HCT116 (cell line): Measurements from ENCODE around the gene LAMA4. TPM values are rescaled to one million over a fixed set of nuclear protein-coding genes. Genes with fewer than 3 reads are reported as not detected.

ENCODE experiments used
- ATAC-seq: fragments of 200-7000 bp; cut with Tn5 transposase; 2 replicates; pipeline ENCODE4 v1.9.1; 2020; ENCODE audit warnings: mild to moderate bottlenecking, moderate library complexity
- BruUV-seq: library from RNA; stranded (reverse); fragments of 400-500 nt; replicated peaks from 2 replicates; lab custom pipeline; 2021; lab: Mats Ljungman, UMichigan
- CTCF ChIA-PET: fragments of 300-600 bp; sonication (Branson Sonifier 250); formaldehyde crosslinking; loops from one replicate; lab custom pipeline; 2021; ENCODE audit warnings: antibody characterized with exemption; lab: Charles Lee
- POLR2A ChIA-PET: fragments of 300-600, 350-600 bp; sonication (Branson Sonifier 250); formaldehyde crosslinking; loops from one replicate; lab custom pipeline; 2021; ENCODE audit warnings: antibody characterized with exemption; lab: Charles Lee
- RAD21 ChIA-PET, 2 experiments: fragments of 300-600 bp; sonication (Branson Sonifier 250); formaldehyde crosslinking; loops; one replicate each; lab custom pipeline; 2023; ENCODE audit warnings: low total read pairs in 2 of 2; ENCODE audit not compliant: uncharacterized antibody in 2 of 2, unreplicated experiment in 2 of 2, low non-redundant PET in 1 of 2; lab: Charles Lee
- DNase-seq: peaks from one replicate; pipeline ENCODE4 v3.0.0-alpha.2; 2010; ENCODE audit warnings: low read depth, low spot score
- H2AFZ ChIP-seq: fragments of 200-600 bp; shearing (Covaris generic), sonication (generic); 2 replicates; pipeline ENCODE4 v1.6.1; 2017; ENCODE audit warnings: low read depth, mixed run types, mixed read lengths, antibody characterized with exemption, low read length; ENCODE audit not compliant: poor library complexity, severe bottlenecking
- H3K27ac ChIP-seq: 2 replicates; pipeline ENCODE4 v1.5.1; 2012; ENCODE audit warnings: low read depth, low read length
- H3K27me3 ChIP-seq: fragments of 200-600 bp; sonication (generic); 2 replicates; pipeline ENCODE4 v1.6.1; 2016; ENCODE audit warnings: mixed run types, low read length, mixed read lengths; ENCODE audit not compliant: insufficient read depth
- H3K36me3 ChIP-seq, 2 experiments: fragments of 200-500 bp in 1 of 2; fragments of 200-600 bp in 1 of 2; sonication (Bioruptor generic) in 1 of 2; sonication (generic) in 1 of 2; 2 replicates each; pipeline versions ENCODE4 v1.5.1 to v1.6.1; 2014 to 2016; ENCODE audit warnings: low read length in 2 of 2, inconsistent platforms in 1 of 2, mixed read lengths in 1 of 2, mixed run types in 1 of 2; ENCODE audit not compliant: insufficient read depth in 2 of 2, control insufficient read depth in 1 of 2
- H3K4me1 ChIP-seq, 2 experiments: fragments of 200-600 bp in 1 of 2; sonication (generic) in 1 of 2; 2 replicates each; pipeline versions ENCODE4 v1.5.1 to v1.6.1; 2012 to 2017; ENCODE audit warnings: low read length in 2 of 2, inconsistent platforms in 1 of 2, mild to moderate bottlenecking in 1 of 2, mixed read lengths in 1 of 2, mixed run types in 1 of 2, moderate library complexity in 1 of 2; ENCODE audit not compliant: insufficient read depth in 2 of 2, control insufficient read depth in 1 of 2
- H3K4me2 ChIP-seq: fragments of 200-600 bp; sonication (generic); 2 replicates; pipeline ENCODE4 v1.6.1; 2017; ENCODE audit warnings: mixed run types, low read length, mixed read lengths
- H3K4me3 ChIP-seq, 2 experiments: fragments of 200-600 bp in 1 of 2; sonication (generic) in 1 of 2; replicated peaks in 1 of 2; 2 replicates each; pipeline ENCODE4 v1.5.1; 2011 to 2016; ENCODE audit warnings: low read length in 2 of 2, control low read depth in 1 of 2, low read depth in 1 of 2, mild to moderate bottlenecking in 1 of 2, mixed read lengths in 1 of 2, mixed run types in 1 of 2
- H3K79me2 ChIP-seq: fragments of 200-600 bp; sonication (generic); 2 replicates; pipeline ENCODE4 v1.6.1; 2017; ENCODE audit warnings: mild to moderate bottlenecking, mixed run types, low read length, moderate library complexity, mixed read lengths; ENCODE audit not compliant: insufficient read depth
- H3K9ac ChIP-seq: fragments of 200-600 bp; sonication (generic); 2 replicates; pipeline ENCODE4 v1.6.1; 2016; ENCODE audit warnings: low read length, mixed read lengths
- H3K9me2 ChIP-seq: fragments of 200-600 bp; sonication (generic), shearing (Covaris generic); 2 replicates; pipeline ENCODE4 v1.6.1; 2017; ENCODE audit warnings: mixed run types, mild to moderate bottlenecking, moderate library complexity; ENCODE audit not compliant: insufficient read depth
- H3K9me3 ChIP-seq, 2 experiments: fragments of 200-500 bp in 1 of 2; fragments of 200-600 bp in 1 of 2; sonication (Bioruptor generic) in 1 of 2; sonication (generic) in 1 of 2; 2 replicates each; pipeline ENCODE4 v1.6.1; 2014 to 2017; ENCODE audit warnings: low read length in 2 of 2, mixed read lengths in 2 of 2, inconsistent platforms in 1 of 2, low read depth in 1 of 2, mild to moderate bottlenecking in 1 of 2, mixed run types in 1 of 2, moderate library complexity in 1 of 2; ENCODE audit not compliant: control insufficient read depth in 1 of 2, insufficient read depth in 1 of 2
- H4K20me1 ChIP-seq: fragments of 200-600 bp; sonication (generic), shearing (Covaris generic); 2 replicates; pipeline ENCODE4 v1.6.1; 2017; ENCODE audit warnings: mixed run types, mild to moderate bottlenecking, moderate library complexity; ENCODE audit not compliant: insufficient read depth
- ATF3 ChIP-seq: IDR thresholded peaks from 2 replicates; pipeline ENCODE4 v1.6.1; 2012
- CBX3 ChIP-seq: IDR thresholded peaks from 2 replicates; pipeline ENCODE4 v1.6.1; 2012; ENCODE audit warnings: low read depth
- CEBPB ChIP-seq: IDR thresholded peaks from 2 replicates; pipeline ENCODE4 v1.6.1; 2012; ENCODE audit warnings: low read depth
- EGR1 ChIP-seq: IDR thresholded peaks from 2 replicates; pipeline ENCODE4 v1.6.1; 2012; ENCODE audit warnings: low read depth
- ELF1 ChIP-seq: IDR thresholded peaks from 2 replicates; pipeline ENCODE4 v1.6.1; 2012; ENCODE audit warnings: low read depth, borderline replicate concordance
- EZH2 ChIP-seq: fragments of 200-600 bp; sonication (generic); IDR thresholded peaks from 2 replicates; pipeline ENCODE4 v1.6.1; 2017; ENCODE audit warnings: antibody characterized with exemption, mixed run types
- FOSL1 ChIP-seq: IDR thresholded peaks from 2 replicates; pipeline ENCODE4 v1.6.1; 2012; ENCODE audit warnings: low read depth
- JUND ChIP-seq: IDR thresholded peaks from 2 replicates; pipeline ENCODE4 v1.6.1; 2012
- MAX ChIP-seq: IDR thresholded peaks from 2 replicates; pipeline ENCODE4 v1.6.1; 2012
- POLR2AphosphoS5 ChIP-seq: IDR thresholded peaks from 2 replicates; pipeline ENCODE4 v1.6.1; 2011; ENCODE audit warnings: mild to moderate bottlenecking, low read depth, low read length, moderate library complexity
- REST ChIP-seq: IDR thresholded peaks from 2 replicates; pipeline ENCODE4 v1.6.1; 2012; ENCODE audit warnings: low read depth
- SIN3A ChIP-seq: IDR thresholded peaks from 2 replicates; pipeline ENCODE4 v1.6.1; 2012; ENCODE audit warnings: low read depth
- SP1 ChIP-seq: IDR thresholded peaks from 2 replicates; pipeline ENCODE4 v1.6.1; 2012; ENCODE audit warnings: low read depth
- TCF7L2 ChIP-seq: IDR thresholded peaks from 2 replicates; pipeline ENCODE4 v1.7.0; 2011; ENCODE audit warnings: borderline replicate concordance, inconsistent platforms; ENCODE audit not compliant: insufficient read depth, insufficient read length; ENCODE audit errors: extremely low read depth
- ZBTB33 ChIP-seq: IDR thresholded peaks from 2 replicates; pipeline ENCODE4 v1.6.1; 2011; ENCODE audit warnings: mild to moderate bottlenecking, low read length, moderate library complexity; ENCODE audit not compliant: insufficient replicate concordance; ENCODE audit errors: extremely low read depth
- ZNF274 ChIP-seq: fragments of 200-500 bp; sonication (Bioruptor generic); IDR thresholded peaks from 2 replicates; pipeline ENCODE4 v1.6.1; 2014; ENCODE audit warnings: mild to moderate bottlenecking, low read depth, low read length, inconsistent platforms
- intact Hi-C: fragments of 100-400 bp; cut with micrococcal nuclease; formaldehyde crosslinking; loops from 2 replicates; pipeline ENCODE4 v1.10.0; 2022
- total RNA-seq: library from RNA; stranded (reverse); gene quantifications from one replicate; pipeline ENCODE4 v1.2.1, GENCODE V29; 2021; ENCODE audit not compliant: unreplicated experiment

Gene LAMA4
- total RNA-seq, 1 experiment from 2014 or later = 2.2 TPM

GRCh38 chr6:112207776-112208175, 46.6 kb downstream of the LAMA4 start:
- ChIA-PET POLR2A (no interaction called here), RAD21 (no interaction called here), CTCF (no interaction called here)
- Histone ChIP-seq H3K4me2 (no peak overlapping the region), H3K4me1 (peaks cover 3 to 34% of the 10 kb centered on the region in 2 experiments; a peak in 3 of 4 replicates), H4K20me1 (no peaks in the 10 kb centered on the region), H3K27me3 (no peaks in the 10 kb centered on the region), H3K36me3 (no peaks in the 10 kb centered on the region), H3K27ac (no peak overlapping the region), H3K9me2 (no peaks in the 10 kb centered on the region), H3K9me3 (no peaks in the 10 kb centered on the region), H2AFZ (no peak overlapping the region), H3K9ac (no peak overlapping the region), H3K79me2 (no peaks in the 10 kb centered on the region), H3K4me3 (no peak overlapping the region)
- ATAC-seq (no peak), DNase-seq (no peak)
- BruUV-seq = no TSS peak
- intact Hi-C loops = no loop called here
- TF ChIP-seq EZH2 = no peak
- no peak for TF ChIP-seq TCF7L2
- TF ChIP-seq CEBPB = no peak
- no peak for TF ChIP-seq ZNF274
- no peak for TF ChIP-seq CBX3
- TF ChIP-seq REST = no peak
- TF ChIP-seq ZBTB33 = no peak
- no peak for TF ChIP-seq POLR2AphosphoS5
- TF ChIP-seq SIN3A = no peak
- no peak for TF ChIP-seq JUND
- TF ChIP-seq SP1 = no peak
- TF ChIP-seq ELF1 = no peak
- no peak for TF ChIP-seq EGR1
- no peak for TF ChIP-seq FOSL1
- no peak for TF ChIP-seq ATF3
- TF ChIP-seq MAX = no peak
